ENCODE results near the gene FAM13A. TPM values are rescaled to one million over a fixed set of nuclear protein-coding genes. Genes with fewer than 3 reads are reported as not detected.

The FAM13A gene
- total RNA-seq, 2 donors from 2014 or later: 27.2 to 107 TPM

- Histone ChIP-seq H3K36me3 (no peaks in the 10 kb centered on the region), H3K27me3 (replicated peaks; ENCODE audit: insufficient read depth) (no peaks in the 10 kb centered on the region), H3K4me1 (replicated peaks) (no peaks in the 10 kb centered on the region), H3K9me3 (no peaks in the 10 kb centered on the region), H3K4me3 (no peak overlapping the region), H3K27ac (no peak overlapping the region)
- WGBS: 80% methylated on average over 3 of the region's 3 CpGs
- intact Hi-C loops (cut with DNase I): no loop called here
- no peak for DNase-seq (ENCODE audit: low spot score)
- TF ChIP-seq POLR2A (IDR thresholded peaks at IDR 0.05) (no peak), CTCF (IDR thresholded peaks at IDR 0.05) (no peak), POLR2AphosphoS5 (IDR thresholded peaks at IDR 0.05) (no peak)
Observed at GRCh38 chr4:88955580-88956380, 101.2 kb downstream of the FAM13A start.

DNA sequence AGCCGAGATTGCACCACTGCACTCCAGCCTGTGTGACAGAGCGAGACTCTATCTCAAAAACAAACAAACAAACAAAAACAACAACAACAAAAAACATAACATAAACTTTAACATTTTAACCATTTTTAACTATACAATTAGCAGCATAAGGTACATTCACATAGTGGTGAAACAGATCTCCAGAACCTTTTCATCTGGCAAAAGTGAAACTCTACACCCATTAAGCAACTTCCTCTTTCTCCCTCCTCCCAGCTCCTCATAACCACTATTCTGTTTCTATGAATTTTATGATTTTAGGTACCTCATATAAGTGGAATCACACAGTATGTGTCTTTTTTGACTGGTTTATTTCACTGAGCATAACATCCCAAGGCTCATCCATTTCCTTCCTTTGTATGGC is 103.6 kb downstream of the FAM13A start:
- intact Hi-C loops (cut with DNase I): no loop called here
- no peak overlapping the region for H3K4me3 ChIP-seq
- DNase-seq (ENCODE audit: low spot score): no peak
- H3K27ac ChIP-seq: no peak overlapping the region
- TF ChIP-seq POLR2A (IDR thresholded peaks at IDR 0.05): no peak
- TF ChIP-seq POLR2AphosphoS5 (IDR thresholded peaks at IDR 0.05): no peak
- no peak for TF ChIP-seq CTCF (IDR thresholded peaks at IDR 0.05)
- no peaks in the 10 kb centered on the region for H3K27me3 ChIP-seq (replicated peaks; ENCODE audit: insufficient read depth)
- 98% methylated on average over 2 of the region's 2 CpGs for WGBS
- no peaks in the 10 kb centered on the region for H3K4me1 ChIP-seq (replicated peaks)
- H3K9me3 ChIP-seq: no peaks in the 10 kb centered on the region
- no peaks in the 10 kb centered on the region for H3K36me3 ChIP-seq

DNA sequence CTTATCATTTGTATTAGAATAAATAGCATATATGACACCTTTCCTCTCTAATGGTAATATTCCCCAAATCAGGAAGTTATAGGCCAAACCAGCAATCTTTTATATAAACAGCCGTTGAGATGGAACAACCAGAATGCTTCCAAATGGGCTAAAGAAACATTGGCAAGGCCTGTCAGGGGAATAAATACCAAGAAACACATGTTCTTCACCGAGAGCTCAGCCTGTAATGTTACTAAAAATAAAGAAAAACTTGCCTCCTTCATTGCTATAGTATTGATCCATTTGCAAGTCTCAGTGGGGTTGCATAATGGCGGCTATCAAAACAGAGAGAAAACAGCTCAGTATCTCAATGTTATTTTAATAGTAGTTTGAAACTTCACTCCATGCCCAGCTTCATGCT is 104.9 kb downstream of the FAM13A start:
- DNase-seq (ENCODE audit: low spot score): no peak
- intact Hi-C loops (cut with DNase I): no loop called here
- Histone ChIP-seq H3K27ac (no peak overlapping the region), H3K4me1 (replicated peaks) (no peaks in the 10 kb centered on the region), H3K9me3 (no peaks in the 10 kb centered on the region), H3K27me3 (replicated peaks; ENCODE audit: insufficient read depth) (no peaks in the 10 kb centered on the region), H3K4me3 (no peak overlapping the region), H3K36me3 (no peaks in the 10 kb centered on the region)
- 66% methylated on average over 3 of the region's 3 CpGs for WGBS
- no peak for TF ChIP-seq POLR2AphosphoS5 (IDR thresholded peaks at IDR 0.05)
- TF ChIP-seq CTCF (IDR thresholded peaks at IDR 0.05): no peak
- TF ChIP-seq POLR2A (IDR thresholded peaks at IDR 0.05): no peak

GRCh38 chr4:88949605-88950004 is 107.4 kb downstream of the FAM13A start:
- WGBS: 68% methylated on average over 2 of the region's 2 CpGs
- Histone ChIP-seq H3K4me3 (no peak overlapping the region), H3K27me3 (replicated peaks; ENCODE audit: insufficient read depth) (no peaks in the 10 kb centered on the region), H3K36me3 (no peaks in the 10 kb centered on the region), H3K9me3 (no peaks in the 10 kb centered on the region), H3K27ac (no peak overlapping the region), H3K4me1 (replicated peaks) (no peaks in the 10 kb centered on the region)
- TF ChIP-seq POLR2AphosphoS5 (IDR thresholded peaks at IDR 0.05): no peak
- no peak for TF ChIP-seq POLR2A (IDR thresholded peaks at IDR 0.05)
- TF ChIP-seq CTCF (IDR thresholded peaks at IDR 0.05): no peak
- intact Hi-C loops (cut with DNase I): no loop called here
- DNase-seq (ENCODE audit: low spot score): no peak

DNA sequence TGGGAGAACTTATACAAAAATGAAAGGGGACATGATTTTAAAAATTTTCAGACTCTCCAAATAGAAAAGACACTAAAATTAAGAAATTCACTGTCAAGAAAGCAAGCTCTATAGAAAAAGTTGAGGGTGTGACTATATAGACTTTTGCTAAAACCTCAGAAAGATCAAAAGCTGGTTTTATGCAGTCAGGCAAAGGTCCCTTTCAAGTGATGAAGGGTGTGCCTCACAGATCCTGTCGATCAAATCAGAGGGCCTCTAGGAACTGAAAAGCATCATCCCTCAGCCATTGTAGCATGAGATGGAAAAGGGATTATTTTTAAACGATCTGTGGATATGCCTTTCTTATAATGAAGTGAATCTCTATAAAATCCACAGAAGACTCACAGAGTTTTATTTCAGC is 116.5 kb downstream of the FAM13A start:
- WGBS: 73% methylated on average over 2 of the region's 2 CpGs
- Histone ChIP-seq H3K9me3 (no peaks in the 10 kb centered on the region), H3K4me1 (replicated peaks) (no peaks in the 10 kb centered on the region), H3K36me3 (no peaks in the 10 kb centered on the region), H3K4me3 (no peak overlapping the region), H3K27me3 (replicated peaks; ENCODE audit: insufficient read depth) (no peaks in the 10 kb centered on the region), H3K27ac (no peak overlapping the region)
- TF ChIP-seq POLR2A (IDR thresholded peaks at IDR 0.05): no peak
- TF ChIP-seq POLR2AphosphoS5 (IDR thresholded peaks at IDR 0.05): no peak
- TF ChIP-seq CTCF (IDR thresholded peaks at IDR 0.05): no peak
- DNase-seq (ENCODE audit: low spot score): no peak
- intact Hi-C loops (cut with DNase I): no loop called here

Data from prostate gland (tissue), 2 donors.